Measurements from ENCODE around the gene VSTM4.

GRCh38 chr10:49120911-49121310 lies 5.6 kb upstream of the VSTM4 start:
- TF ChIP-seq POLR2A (IDR thresholded peaks at IDR 0.05; ENCODE audit: extremely low read depth, insufficient read length): no peak
- TF ChIP-seq, protein P1, sequence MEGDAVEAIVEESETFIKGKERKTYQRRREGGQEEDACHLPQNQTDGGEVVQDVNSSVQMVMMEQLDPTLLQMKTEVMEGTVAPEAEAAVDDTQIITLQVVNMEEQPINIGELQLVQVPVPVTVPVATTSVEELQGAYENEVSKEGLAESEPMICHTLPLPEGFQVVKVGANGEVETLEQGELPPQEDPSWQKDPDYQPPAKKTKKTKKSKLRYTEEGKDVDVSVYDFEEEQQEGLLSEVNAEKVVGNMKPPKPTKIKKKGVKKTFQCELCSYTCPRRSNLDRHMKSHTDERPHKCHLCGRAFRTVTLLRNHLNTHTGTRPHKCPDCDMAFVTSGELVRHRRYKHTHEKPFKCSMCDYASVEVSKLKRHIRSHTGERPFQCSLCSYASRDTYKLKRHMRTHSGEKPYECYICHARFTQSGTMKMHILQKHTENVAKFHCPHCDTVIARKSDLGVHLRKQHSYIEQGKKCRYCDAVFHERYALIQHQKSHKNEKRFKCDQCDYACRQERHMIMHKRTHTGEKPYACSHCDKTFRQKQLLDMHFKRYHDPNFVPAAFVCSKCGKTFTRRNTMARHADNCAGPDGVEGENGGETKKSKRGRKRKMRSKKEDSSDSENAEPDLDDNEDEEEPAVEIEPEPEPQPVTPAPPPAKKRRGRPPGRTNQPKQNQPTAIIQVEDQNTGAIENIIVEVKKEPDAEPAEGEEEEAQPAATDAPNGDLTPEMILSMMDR (IDR thresholded peaks at IDR 0.05; ENCODE audit: low read depth, low read length): no peak
- no peak for TF ChIP-seq MYC (IDR thresholded peaks at IDR 0.05; ENCODE audit: low read depth, low read length)
- TF ChIP-seq, protein P2, sequence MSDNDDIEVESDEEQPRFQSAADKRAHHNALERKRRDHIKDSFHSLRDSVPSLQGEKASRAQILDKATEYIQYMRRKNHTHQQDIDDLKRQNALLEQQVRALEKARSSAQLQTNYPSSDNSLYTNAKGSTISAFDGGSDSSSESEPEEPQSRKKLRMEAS (IDR thresholded peaks at IDR 0.05; ENCODE audit: low read depth, low read length): no peak

Measured in NB4 (cell line).